ENCODE results near the gene METTL3.

GRCh38 chr14:21525962-21526671, 15.0 kb upstream of the METTL3 start, which contains the start of gene SALL2:
- TF ChIP-seq EZH2 (IDR thresholded peaks at IDR 0.05; ENCODE audit: insufficient read depth, poor library complexity, severe bottlenecking) (no peak), EZH2phosphoT487 (IDR thresholded peaks at IDR 0.05; ENCODE audit: insufficient read depth, low read depth) (no peak)
